ENCODE results near the gene OR52E8. TPM values are rescaled to one million over a fixed set of nuclear protein-coding genes. Genes with fewer than 3 reads are reported as not detected.

The OR52E8 gene
- total and polyA plus RNA-seq, 9 of the 15 experiments (the other 6 are each of a cell fraction or from before 2014, with no cell fraction given) = not detected

DNA sequence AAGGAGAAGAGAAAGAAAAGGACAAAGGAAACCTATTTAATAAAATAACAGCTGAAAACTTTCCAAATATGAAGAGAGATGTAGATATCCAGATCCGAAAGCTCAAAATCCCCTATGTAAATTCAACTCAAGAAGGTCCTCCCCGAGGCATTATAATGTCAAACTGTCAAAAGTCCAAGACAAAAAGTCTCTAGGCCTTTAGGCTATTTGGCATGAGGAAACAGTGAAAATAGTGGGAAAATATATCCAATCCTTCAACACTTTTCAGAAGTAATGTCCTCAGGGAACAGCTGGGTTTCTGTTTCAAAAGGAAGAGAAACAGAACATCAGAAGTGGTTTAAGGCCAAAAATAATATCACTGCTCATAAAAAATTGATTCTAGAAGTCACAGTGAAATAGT is 21.1 kb upstream of the OR52E8 start:
- in situ Hi-C loops (cut with MboI) = no loop called here
- Histone ChIP-seq H4K20me1 (replicated peaks; ENCODE audit: control insufficient read depth, insufficient read depth, low read length) (no peaks in the 10 kb centered on the region), H3K79me2 (ENCODE audit: control insufficient read depth, insufficient read depth, low read length) (no peaks in the 10 kb centered on the region), H3K9ac (ENCODE audit: insufficient read depth in 1 of 2, low read depth in 2 of 2, low read length in 2 of 2) (no peak overlapping the region), H3K9me3 (replicated peaks; ENCODE audit: control insufficient read depth, insufficient read depth, low read depth, low read length) (no peaks in the 10 kb centered on the region), H3K27ac (ENCODE audit: extremely low read depth, low read depth, low read length) (no peak overlapping the region), H3K4me2 (ENCODE audit: insufficient read depth, low read length) (no peak overlapping the region), H3K4me1 (replicated peaks in 1 of 2; ENCODE audit: control insufficient read depth in 2 of 2, insufficient read depth in 2 of 2, low read length in 2 of 2) (no peaks in the 10 kb centered on the region), H3K36me3 (ENCODE audit: control insufficient read depth, insufficient read depth, low read length) (no peaks in the 10 kb centered on the region), H2AFZ (ENCODE audit: low read depth, low read length) (no peak overlapping the region), H3K27me3 (ENCODE audit: control insufficient read depth in 2 of 2, insufficient read depth in 2 of 2, low read length in 2 of 2) (peaks cover 0 to 3% of the 10 kb centered on the region in 2 experiments; a peak in 1 of 5 replicates), H3K4me3 (no peak overlapping the region), H3K9me1 (ENCODE audit: control insufficient read depth, insufficient read depth, low read length) (no peaks in the 10 kb centered on the region)
- POLR2A ChIA-PET = no interaction called here
- no peak for DNase-seq (ENCODE audit: extremely low read depth in 1 of 4, low spot score in 3 of 4)
- BruUV-seq (replicated peaks) = no TSS peak
- FAIRE-seq = no peak
- CTCF ChIA-PET (ENCODE audit: low intra/inter-chr PET ratio) = no interaction called here
- WGBS (ENCODE audit: insufficient coverage, low coverage, missing lambda C conversion rate) = 6% methylated on average over 2 of the region's 2 CpGs
- ATAC-seq = no peak
- intact Hi-C loops (cut with micrococcal nuclease) = no loop called here
- no peak for TF ChIP-seq CCNT2 (IDR thresholded peaks at IDR 0.05; ENCODE audit: borderline replicate concordance, extremely low read depth, insufficient read length, low read depth, low read length)
- TF ChIP-seq U2AF1 (optimal IDR thresholded peaks at IDR 0.05; ENCODE audit: low read depth, low read length) = no peak
- TF ChIP-seq, protein P1, sequence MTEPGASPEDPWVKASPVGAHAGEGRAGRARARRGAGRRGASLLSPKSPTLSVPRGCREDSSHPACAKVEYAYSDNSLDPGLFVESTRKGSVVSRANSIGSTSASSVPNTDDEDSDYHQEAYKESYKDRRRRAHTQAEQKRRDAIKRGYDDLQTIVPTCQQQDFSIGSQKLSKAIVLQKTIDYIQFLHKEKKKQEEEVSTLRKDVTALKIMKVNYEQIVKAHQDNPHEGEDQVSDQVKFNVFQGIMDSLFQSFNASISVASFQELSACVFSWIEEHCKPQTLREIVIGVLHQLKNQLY (CRISPR knock-in tag; conservative IDR thresholded peaks at IDR 0.05) = no peak
- TF ChIP-seq HEY1 (CRISPR knock-in tag; IDR thresholded peaks at IDR 0.05; ENCODE audit: borderline replicate concordance) = no peak
- no peak for TF ChIP-seq ZNF551 (CRISPR knock-in tag; IDR thresholded peaks at IDR 0.05)
- no peak for TF ChIP-seq TAF9B (IDR thresholded peaks at IDR 0.05; ENCODE audit: partially characterized antibody)
- TF ChIP-seq, protein P2, sequence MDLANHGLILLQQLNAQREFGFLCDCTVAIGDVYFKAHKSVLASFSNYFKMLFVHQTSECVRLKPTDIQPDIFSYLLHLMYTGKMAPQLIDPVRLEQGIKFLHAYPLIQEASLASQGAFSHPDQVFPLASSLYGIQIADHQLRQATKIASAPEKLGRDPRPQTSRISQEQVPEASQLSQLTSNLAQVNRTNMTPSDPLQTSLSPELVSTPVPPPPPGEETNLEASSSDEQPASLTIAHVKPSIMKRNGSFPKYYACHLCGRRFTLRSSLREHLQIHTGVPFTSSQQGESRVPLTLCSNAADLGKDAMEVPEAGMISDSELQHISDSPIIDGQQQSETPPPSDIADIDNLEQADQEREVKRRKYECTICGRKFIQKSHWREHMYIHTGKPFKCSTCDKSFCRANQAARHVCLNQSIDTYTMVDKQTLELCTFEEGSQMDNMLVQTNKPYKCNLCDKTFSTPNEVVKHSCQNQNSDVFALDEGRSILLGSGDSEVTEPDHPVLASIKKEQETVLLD (IDR thresholded peaks at IDR 0.05) = no peak
- no peak for TF ChIP-seq POLR2G (IDR thresholded peaks at IDR 0.05; ENCODE audit: low read depth, low read length)
- TF ChIP-seq U2AF2 (optimal IDR thresholded peaks at IDR 0.05; ENCODE audit: low read depth, low read length) = no peak
- no peak for TF ChIP-seq NR3C1 (CRISPR knock-in tag; IDR thresholded peaks at IDR 0.05)
